A549 treated with DMSO at 1 μM for 4 hours (cell line): ENCODE measurements around the gene PPIL4. TPM values are rescaled to one million over a fixed set of nuclear protein-coding genes. Genes with fewer than 3 reads are reported as not detected.

Experiments
- total RNA-seq: library from RNA; stranded (reverse); fragments of 200-300 nt; extraction: Qiagen RNA extraction; gene quantifications from 5 replicates; pipeline ENCODE4 v1.2.3, GENCODE V29; 2022; ENCODE audit warnings: low read depth

The PPIL4 gene, protein sequence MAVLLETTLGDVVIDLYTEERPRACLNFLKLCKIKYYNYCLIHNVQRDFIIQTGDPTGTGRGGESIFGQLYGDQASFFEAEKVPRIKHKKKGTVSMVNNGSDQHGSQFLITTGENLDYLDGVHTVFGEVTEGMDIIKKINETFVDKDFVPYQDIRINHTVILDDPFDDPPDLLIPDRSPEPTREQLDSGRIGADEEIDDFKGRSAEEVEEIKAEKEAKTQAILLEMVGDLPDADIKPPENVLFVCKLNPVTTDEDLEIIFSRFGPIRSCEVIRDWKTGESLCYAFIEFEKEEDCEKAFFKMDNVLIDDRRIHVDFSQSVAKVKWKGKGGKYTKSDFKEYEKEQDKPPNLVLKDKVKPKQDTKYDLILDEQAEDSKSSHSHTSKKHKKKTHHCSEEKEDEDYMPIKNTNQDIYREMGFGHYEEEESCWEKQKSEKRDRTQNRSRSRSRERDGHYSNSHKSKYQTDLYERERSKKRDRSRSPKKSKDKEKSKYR
- 13.6 to 17.8 TPM (median 16.2 TPM) in 5 replicates for total RNA-seq

DNA sequence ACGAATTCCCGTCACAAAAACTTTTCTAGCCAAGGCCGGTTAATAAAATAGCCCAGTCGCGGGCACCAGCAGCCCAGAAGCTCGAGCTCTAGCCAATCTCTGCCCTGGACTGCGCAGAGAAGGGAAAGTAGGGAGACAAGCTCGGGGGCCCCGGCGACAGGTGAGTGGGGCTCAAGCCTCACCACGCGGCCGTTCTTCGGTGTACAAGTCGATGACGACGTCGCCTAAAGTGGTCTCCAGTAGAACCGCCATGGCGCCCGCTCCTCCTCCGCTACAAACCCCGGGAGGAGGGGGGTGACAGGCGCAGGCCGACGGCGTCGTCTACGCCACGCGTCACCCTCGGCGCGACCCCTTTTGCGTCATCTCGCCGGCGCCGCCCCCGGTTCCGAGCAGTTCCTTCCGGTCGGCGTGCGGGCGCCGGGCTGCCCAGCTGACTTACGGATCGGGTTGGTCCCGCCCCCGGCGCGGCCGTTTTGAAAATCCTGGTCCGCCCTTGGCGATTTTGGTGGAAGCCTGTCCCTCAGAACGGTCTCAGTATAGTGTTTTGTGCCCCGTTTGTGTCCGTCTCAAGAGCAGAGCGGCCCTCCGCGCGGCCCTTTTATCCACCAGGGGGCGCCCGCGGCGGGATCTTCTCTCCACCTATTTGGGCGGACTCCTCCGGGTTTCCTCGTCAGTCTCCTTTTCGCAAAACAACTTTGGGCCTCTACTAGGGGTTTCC, at the start of gene PPIL4:
PPIL4 (minus strand) TSS at position 290 of the 718 bp plus-strand sequence; CDS start at position 252, 38 bp downstream.

GRCh38 chr6:149565527-149566409, 19.9 kb upstream of the PPIL4 start, which contains the start of gene GINM1:
GINM1 (plus strand) TSS chr6:149566375; CDS start chr6:149566415, 40 bp downstream.

GRCh38 chr6:149484733-149485700, 60.8 kb downstream of the PPIL4 start, which contains the start of gene ZC3H12D:
ZC3H12D (minus strand) TSS chr6:149485014; CDS start chr6:149474543, 10,471 bp downstream.

Other genes with a start within 250 kb of the PPIL4 start
- gene TAB2, start 228.3 kb downstream of the PPIL4 start, total RNA-seq = 21.7 to 29.5 TPM (median 26.9 TPM) in 5 replicates
- 0.09 TPM in 1 of 5 replicates, not detected in the others for gene SUMO4, start 145.8 kb downstream of the PPIL4 start, total RNA-seq
- gene ZC3H12D, start 61.0 kb downstream of the PPIL4 start, total RNA-seq = 0.06 to 0.19 TPM (median 0.11 TPM) in 5 replicates
- 24.1 to 29.4 TPM (median 27.7 TPM) in 5 replicates for gene GINM1, start 20.3 kb upstream of the PPIL4 start, total RNA-seq
- gene KATNA1, start 102.7 kb upstream of the PPIL4 start, total RNA-seq = 10.3 to 12.0 TPM (median 11.2 TPM) in 5 replicates
- 6.6 to 10.2 TPM (median 9.2 TPM) in 5 replicates for gene LATS1, start 172.1 kb upstream of the PPIL4 start, total RNA-seq
- gene NUP43, start 200.5 kb upstream of the PPIL4 start, total RNA-seq = 11.9 to 20.3 TPM (median 17.2 TPM) in 5 replicates
- 81.7 to 93.9 TPM (median 89.4 TPM) in 5 replicates for gene PCMT1, start 203.7 kb upstream of the PPIL4 start, total RNA-seq